HG03039 (cell line): ENCODE measurements around the gene CUTC.

Source experiments
- ATAC-seq: cut with Tn5 transposase; IDR thresholded peaks from one replicate; pipeline ENCODE4 v1.9.1; 2021; ENCODE audit warnings: mild to moderate bottlenecking, moderate library complexity; ENCODE audit not compliant: unreplicated experiment

CUTC gene

DNA sequence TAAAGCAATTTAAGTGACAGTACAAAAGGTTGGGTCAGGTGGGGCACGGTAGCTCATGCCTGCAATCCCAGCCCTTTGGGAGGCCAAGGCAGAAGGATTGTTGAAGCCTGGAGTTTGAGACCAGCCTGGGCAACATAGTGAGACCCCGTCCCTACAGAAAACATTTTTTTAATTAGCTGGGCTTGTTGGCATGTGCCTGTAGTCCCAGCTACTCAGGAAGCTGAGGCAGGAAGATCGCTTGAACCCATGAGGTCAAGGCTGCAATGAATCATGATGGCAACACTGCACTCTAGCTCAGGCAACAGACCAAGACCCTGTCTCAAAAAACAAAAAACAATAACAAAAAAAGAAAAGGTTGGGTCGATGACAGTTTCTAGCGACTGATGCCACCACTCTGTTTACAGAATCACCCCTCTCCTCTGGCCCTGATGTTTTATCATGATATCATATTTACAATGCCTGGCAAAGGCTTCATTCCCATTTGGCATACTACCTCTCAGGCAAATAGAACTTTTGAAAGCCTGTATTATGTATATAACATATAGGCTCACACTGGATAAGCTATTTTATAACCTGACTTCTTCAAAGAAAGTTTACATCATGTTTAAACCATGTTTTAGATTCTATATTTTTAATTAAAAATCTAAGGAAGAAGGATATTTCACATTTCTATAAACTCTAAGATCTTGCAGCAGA, 49.8 kb downstream of the CUTC start:
- ATAC-seq: no peak

DNA sequence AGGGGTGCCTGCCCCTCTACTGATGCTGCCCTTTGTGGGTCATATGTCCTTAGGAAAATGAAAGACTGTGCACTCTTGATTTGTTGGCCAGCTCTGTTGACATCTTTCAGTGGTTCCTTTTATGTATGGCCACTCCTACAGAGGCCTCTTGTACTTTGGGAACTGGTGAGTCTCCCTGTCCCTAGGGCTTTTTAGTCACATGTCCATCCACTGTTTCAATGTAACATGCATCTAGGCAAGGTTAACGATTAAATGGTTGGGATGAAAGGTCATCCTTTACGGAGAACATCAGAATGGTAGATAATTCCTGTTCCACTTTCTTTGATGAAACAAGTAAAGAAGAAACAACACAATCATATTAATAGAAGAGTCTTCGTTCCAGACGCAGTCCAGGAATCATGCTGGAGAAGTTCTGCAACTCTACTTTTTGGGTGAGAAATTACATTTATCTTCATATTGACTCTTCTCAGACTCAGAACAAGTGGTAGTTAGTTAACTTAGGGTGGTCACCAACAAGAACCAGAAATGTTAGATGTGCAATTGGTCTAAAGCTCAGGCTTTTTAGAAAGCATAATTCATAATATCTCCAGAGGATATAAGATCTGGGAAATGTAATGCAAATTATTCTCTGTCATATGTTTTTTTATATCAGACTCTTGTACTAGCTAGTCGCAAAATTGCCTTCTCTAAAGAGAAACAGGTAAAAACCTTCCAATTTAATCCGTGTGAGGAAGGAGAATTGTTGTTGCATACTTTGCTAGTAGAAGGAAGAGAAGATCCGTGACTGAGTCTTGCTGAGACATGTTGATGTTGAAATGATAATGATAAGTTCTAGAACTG, 50.6 kb downstream of the CUTC start, which contains the start of gene ABCC2:
ABCC2 (plus strand) TSS at position 194 of the 840 bp plus-strand sequence; CDS start at position 399, 205 bp downstream.
- no peak for ATAC-seq

GRCh38 chr10:99784016-99784726, 52.1 kb downstream of the CUTC start:
- ATAC-seq: no peak

- no peak for ATAC-seq
Observed at GRCh38 chr10:99784727-99785441, 52.9 kb downstream of the CUTC start.

- ATAC-seq: no peak
Observed at GRCh38 chr10:99785646-99786045, 53.6 kb downstream of the CUTC start.

- ATAC-seq: no peak
Observed at GRCh38 chr10:99787311-99787710, 55.3 kb downstream of the CUTC start.

DNA sequence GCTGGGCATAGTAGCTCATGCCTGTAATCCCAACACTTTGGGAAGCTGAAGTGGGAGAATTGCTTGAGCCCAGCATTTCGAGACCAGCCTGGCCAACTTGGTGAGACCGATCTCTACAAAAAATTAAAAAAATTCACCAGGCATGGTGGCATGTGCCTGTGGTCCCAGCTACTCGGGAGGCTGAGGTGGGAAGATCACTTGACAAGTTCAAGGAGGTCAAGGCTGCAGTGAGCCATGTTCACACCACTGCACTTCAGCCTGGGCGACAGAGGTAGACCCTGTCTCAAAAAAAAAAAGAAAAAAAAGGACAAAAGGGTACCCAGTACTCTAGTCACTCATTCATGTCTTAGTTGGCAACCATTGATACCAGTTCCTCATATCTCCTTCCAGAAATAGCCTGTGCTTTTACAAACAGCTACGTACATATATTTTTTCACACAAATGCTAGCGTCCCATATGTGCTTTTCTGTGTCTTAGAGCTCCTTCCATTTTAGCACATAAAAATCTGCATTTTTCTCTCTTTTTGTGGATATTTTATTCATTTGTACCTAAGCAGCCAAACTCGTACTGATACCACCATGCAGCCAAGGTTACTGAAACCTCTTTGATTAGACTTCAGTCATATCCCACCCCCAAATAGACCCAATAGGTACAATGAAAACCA, 55.9 kb downstream of the CUTC start:
- ATAC-seq: no peak

DNA sequence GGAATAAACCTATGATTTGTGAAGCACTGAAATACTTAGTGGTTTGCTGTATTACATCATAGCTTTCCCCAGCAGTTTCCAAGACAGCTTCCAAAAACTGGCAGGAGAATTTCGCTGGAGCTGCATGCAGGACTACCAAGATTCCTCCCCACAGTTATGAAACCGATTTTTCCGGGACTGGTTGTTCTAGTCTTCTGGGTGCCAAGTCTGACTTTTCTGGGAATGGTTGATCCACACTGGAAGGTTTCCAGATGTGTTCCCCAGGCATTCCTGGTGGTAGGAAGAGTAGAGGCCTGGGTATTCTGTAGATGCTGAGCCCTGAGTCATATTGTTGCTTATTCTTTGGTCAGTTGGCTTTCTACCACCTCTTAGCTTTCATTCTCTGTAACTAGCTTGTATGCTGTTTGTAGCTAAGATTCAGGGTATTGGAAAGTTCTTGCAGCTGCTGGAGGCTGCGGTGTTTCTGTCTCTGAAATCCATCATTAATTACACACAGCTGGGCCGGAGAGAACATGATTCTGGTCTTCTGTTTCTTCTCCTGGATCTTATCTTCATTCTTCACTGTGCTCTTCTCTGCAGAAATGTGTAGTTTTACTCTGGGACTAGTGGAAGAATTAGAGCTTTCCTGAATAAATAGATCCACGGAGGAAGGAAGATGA, 56.7 kb downstream of the CUTC start:
- ATAC-seq: no peak

- no peak for ATAC-seq
Observed at GRCh38 chr10:99791831-99792230, 59.8 kb downstream of the CUTC start.

DNA sequence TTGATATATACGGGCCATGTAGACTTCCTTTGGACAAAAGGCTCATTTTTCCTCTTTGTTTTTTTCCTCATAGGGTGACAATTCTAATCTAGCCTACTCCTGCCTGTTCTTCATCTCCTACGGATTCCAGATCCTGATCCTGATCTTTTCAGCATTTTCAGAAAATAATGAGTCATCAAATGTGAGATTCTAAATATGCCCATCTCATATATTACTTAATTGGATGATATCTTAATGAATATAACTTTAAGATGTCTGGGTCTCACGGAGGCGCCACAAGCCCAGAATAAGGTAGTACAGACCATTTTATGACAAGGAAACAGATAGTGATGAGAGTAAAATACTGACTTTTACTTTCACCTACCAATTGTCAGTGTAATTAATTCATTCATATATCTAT, 61.8 kb downstream of the CUTC start:
- ATAC-seq: no peak

DNA sequence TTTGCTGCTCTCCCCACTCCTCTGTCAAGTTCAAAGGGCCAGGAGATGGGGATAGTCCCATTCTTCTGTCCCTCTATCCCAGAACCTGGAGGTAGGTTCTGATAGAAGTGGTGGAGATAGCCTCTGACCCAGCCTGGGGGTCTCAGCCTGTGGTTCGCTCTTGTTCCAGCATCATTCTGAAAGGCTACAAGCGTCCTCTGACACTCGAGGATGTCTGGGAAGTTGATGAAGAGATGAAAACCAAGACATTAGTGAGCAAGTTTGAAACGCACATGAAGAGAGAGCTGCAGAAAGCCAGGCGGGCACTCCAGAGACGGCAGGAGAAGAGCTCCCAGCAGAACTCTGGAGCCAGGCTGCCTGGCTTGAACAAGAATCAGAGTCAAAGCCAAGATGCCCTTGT, 64.9 kb downstream of the CUTC start:
- ATAC-seq: no peak

DNA sequence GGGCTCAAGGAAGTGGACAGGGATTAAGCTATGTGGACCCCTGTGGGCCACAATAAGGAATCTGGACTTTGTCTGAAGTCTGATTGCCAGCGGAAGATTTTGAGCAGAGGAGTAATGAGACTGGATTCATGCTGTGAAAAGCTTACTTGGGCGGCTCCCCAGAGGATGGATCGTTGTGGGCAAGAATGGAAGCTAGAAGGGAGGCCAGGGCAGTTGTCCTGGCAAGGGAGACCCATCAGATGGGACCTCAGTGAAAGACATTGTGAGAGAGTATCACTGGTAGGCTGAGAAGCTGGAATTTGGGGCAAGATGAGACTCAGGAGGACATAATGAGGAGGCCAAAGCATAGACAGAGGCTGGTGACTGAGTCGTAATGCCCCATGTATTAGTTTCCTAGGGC, 66.0 kb downstream of the CUTC start:
- no peak for ATAC-seq

DNA sequence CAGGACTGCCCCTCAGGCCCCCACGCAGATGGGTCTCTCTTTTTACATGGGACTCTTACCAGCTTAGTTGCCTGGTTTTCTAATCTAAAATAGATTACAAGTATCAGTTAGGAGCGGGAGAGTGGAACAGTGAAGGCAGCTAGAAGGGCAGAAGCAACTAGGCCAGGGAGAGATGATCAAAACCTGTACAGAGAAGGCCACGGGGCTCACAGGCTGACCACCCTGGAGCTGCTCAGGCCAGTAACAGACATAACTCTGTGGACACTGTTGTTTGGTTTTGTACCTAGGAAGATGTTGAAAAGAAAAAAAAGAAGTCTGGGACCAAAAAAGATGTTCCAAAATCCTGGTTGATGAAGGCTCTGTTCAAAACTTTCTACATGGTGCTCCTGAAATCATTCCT, 66.9 kb downstream of the CUTC start:
- ATAC-seq: no peak

DNA sequence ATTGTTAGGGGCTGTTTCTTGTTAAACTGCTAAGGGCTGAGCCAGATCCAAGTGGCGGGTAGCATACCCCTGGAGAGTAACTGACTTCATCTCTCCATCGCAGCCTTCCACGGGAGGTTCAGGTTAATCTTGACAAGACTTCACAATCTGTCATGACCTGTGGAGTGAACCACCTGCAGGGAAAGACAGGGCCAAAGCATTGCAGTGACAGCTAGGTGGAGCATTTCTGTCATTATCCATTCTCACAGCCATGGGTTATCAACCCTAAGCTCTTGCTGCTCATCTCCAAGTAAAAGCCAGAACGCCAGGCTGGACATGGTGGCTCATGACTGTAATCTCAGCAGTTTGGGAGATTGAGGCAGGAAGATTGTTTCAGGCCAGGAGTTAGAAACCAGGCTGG, 67.6 kb downstream of the CUTC start:
- ATAC-seq: no peak

GRCh38 chr10:99804471-99804870, 72.4 kb downstream of the CUTC start:
- ATAC-seq: no peak

DNA sequence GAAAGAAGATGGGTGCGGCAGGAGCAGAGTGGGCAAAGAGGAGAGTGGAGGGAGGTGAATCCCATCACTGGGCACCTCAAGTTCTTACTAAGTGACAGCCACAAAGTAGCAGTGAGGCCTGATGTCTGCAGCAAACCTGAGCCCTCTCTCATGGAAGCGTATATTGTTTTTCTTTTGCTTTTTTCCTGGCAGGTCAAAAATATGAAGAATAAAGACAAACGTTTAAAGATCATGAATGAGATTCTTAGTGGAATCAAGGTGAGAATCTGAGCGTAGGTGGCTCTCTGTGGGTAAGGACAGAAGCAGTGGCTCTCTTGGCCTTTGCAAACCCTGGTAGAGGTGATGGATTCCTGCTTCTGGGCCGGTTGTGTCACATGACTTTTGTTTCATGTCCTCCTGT, 73.2 kb downstream of the CUTC start:
- ATAC-seq: no peak
